Esophagus muscularis mucosa (tissue), 4 donors: Measurements from ENCODE around the gene LRRK1. TPM values are rescaled to one million over a fixed set of nuclear protein-coding genes. Genes with fewer than 3 reads are reported as not detected.

Source experiments
- DNase-seq: peaks from one replicate; pipeline ENCODE4 v3.0.0-alpha.2; 2017; ENCODE audit errors: extremely low spot score
- H3K27ac ChIP-seq, 4 donors: fragments of 200-600 bp; sonication (generic); replicated peaks in 1 of 4; 1 replicate in 3 of 4; 2 replicates in 1 of 4; pipeline ENCODE4 v1.5.1; 2016 to 2019; ENCODE audit warnings: mild to moderate bottlenecking in 1 of 4
- H3K27me3 ChIP-seq, 4 donors: fragments of 200-600 bp; sonication (generic); one replicate each; pipeline versions ENCODE4 v1.5.1 to v1.6.0; 2016 to 2019
- H3K36me3 ChIP-seq, 4 donors: fragments of 200-600 bp; sonication (generic); one replicate each; pipeline ENCODE4 v1.5.1; 2016 to 2019
- H3K4me1 ChIP-seq, 4 donors: fragments of 200-600 bp; sonication (generic); one replicate each; pipeline ENCODE4 v1.5.1; 2016 to 2019
- H3K4me3 ChIP-seq, 4 donors: fragments of 200-600 bp; sonication (generic); 1 replicate in 2 of 4; 2 replicates in 2 of 4; pipeline ENCODE4 v1.5.1; 2016 to 2019; ENCODE audit warnings: mild to moderate bottlenecking in 4 of 4, moderate library complexity in 1 of 4
- H3K9me3 ChIP-seq, 4 donors: fragments of 200-600 bp; sonication (generic); 1 replicate in 3 of 4; 2 replicates in 1 of 4; pipeline ENCODE4 v1.5.1; 2016 to 2019
- CTCF ChIP-seq, 3 experiments: fragments of 200-600 bp in 2 of 3; fragments of 450-650 bp in 1 of 3; sonication (generic) in 2 of 3; IDR thresholded peaks; one replicate each; pipeline ENCODE4 v1.5.1; 2017 to 2019; ENCODE audit warnings: antibody characterized with exemption in 3 of 3, mild to moderate bottlenecking in 2 of 3, moderate library complexity in 1 of 3
- EP300 ChIP-seq: sonication (generic); formaldehyde crosslinking; IDR thresholded peaks from one replicate; pipeline ENCODE4 v1.6.1; 2017; ENCODE audit warnings: antibody characterized with exemption
- POLR2A ChIP-seq: fragments of 450-650 bp; IDR thresholded peaks from one replicate; pipeline ENCODE4 v1.6.1; 2017; ENCODE audit warnings: antibody characterized with exemption, moderate library complexity, mild to moderate bottlenecking, low read depth
- POLR2AphosphoS5 ChIP-seq, 2 donors: sonication (generic); formaldehyde crosslinking; IDR thresholded peaks; one replicate each; pipeline ENCODE4 v1.6.1; 2017; ENCODE audit warnings: antibody characterized with exemption in 2 of 2
- WGBS: methylation state at CpG from one replicate; pipeline ENCODE4 v1.1.5; 2018; 5-methylcytosine and 5-hydroxymethylcytosine counted together
- intact Hi-C: fragments of 100-400 bp; cut with DNase I; formaldehyde crosslinking; loops from one replicate; pipeline ENCODE4 v1.15.1; 2023
- total RNA-seq, 4 donors: library from RNA; depleted of rRNA; stranded (reverse); fragments of >200 nt; gene quantifications; one replicate each; pipeline versions ENCODE4 v1.1.0 to v1.2.1, GENCODE V29; 2016

LRRK1 gene
- total RNA-seq, 4 donors from 2014 or later = 11.3 to 18.0 (median 15.4) TPM

- H3K27me3 ChIP-seq = no peaks in the 10 kb centered on the region
- intact Hi-C loops = no loop called here
- 85% methylated on average over 3 of the region's 5 CpGs for WGBS
- peaks cover 0 to 3% (median 0%) of the 10 kb centered on the region in 4 donors for H3K36me3 ChIP-seq
- H3K4me1 ChIP-seq = peaks cover 0 to 3% (median 2%) of the 10 kb centered on the region in 4 donors
- no peak overlapping the region for H3K4me3 ChIP-seq
- no peak overlapping the region for H3K27ac ChIP-seq
- no peaks in the 10 kb centered on the region for H3K9me3 ChIP-seq
- no peak for DNase-seq
- TF ChIP-seq CTCF (IDR thresholded peaks at IDR 0.05) = no peak
- TF ChIP-seq POLR2A = no peak
- TF ChIP-seq EP300 = no peak
- TF ChIP-seq POLR2AphosphoS5 (IDR thresholded peaks at IDR 0.05) = no peak
These were observed 82.6 kb downstream of the LRRK1 start for GRCh38 chr15:101001796-101002195.

- intact Hi-C loops = no loop called here
- H3K4me3 ChIP-seq = no peak overlapping the region
- peaks cover 10 to 15% (median 13%) of the 10 kb centered on the region in 4 donors for H3K4me1 ChIP-seq
- WGBS = 65% methylated on average over 1 of the region's 1 CpG
- TF ChIP-seq CTCF (IDR thresholded peaks at IDR 0.05) (no peak), POLR2AphosphoS5 (IDR thresholded peaks at IDR 0.05) (no peak), EP300 (no peak), POLR2A (no peak)
- H3K27me3 ChIP-seq = no peaks in the 10 kb centered on the region
- H3K36me3 ChIP-seq = peaks cover 0 to 3% (median 0%) of the 10 kb centered on the region in 4 donors
- DNase-seq = no peak
- no peaks in the 10 kb centered on the region for H3K9me3 ChIP-seq
- H3K27ac ChIP-seq = no peak overlapping the region
These were observed 83.9 kb downstream of the LRRK1 start for GRCh38 chr15:101003081-101003480.

GRCh38 chr15:101003706-101004105 lies 84.5 kb downstream of the LRRK1 start:
- Histone ChIP-seq H3K36me3 (peaks cover 0 to 3% (median 0%) of the 10 kb centered on the region in 4 donors), H3K27ac (no peak overlapping the region), H3K27me3 (no peaks in the 10 kb centered on the region), H3K4me1 (peaks cover 10 to 22% (median 19%) of the 10 kb centered on the region in 4 donors), H3K9me3 (no peaks in the 10 kb centered on the region), H3K4me3 (no peak overlapping the region)
- intact Hi-C loops = no loop called here
- DNase-seq = no peak
- TF ChIP-seq EP300 (no peak), POLR2A (no peak), POLR2AphosphoS5 (IDR thresholded peaks at IDR 0.05) (no peak), CTCF (IDR thresholded peaks at IDR 0.05) (no peak)
- WGBS = 100% methylated on average over 2 of the region's 4 CpGs

GRCh38 chr15:101004500-101004899 lies 85.3 kb downstream of the LRRK1 start:
- no peak for DNase-seq
- Histone ChIP-seq H3K9me3 (no peaks in the 10 kb centered on the region), H3K27me3 (no peaks in the 10 kb centered on the region), H3K4me3 (no peak overlapping the region), H3K27ac (no peak overlapping the region), H3K4me1 (peaks cover 10 to 23% (median 20%) of the 10 kb centered on the region in 4 donors), H3K36me3 (peaks cover 0 to 3% (median 0%) of the 10 kb centered on the region in 4 donors)
- 90% methylated on average over 2 of the region's 4 CpGs for WGBS
- intact Hi-C loops = no loop called here
- TF ChIP-seq POLR2AphosphoS5 (IDR thresholded peaks at IDR 0.05) = no peak
- TF ChIP-seq CTCF (IDR thresholded peaks at IDR 0.05) = no peak
- TF ChIP-seq POLR2A = no peak
- no peak for TF ChIP-seq EP300
